GM04504 (cell line): Measurements from ENCODE around the gene CTIF.

Source experiments
- DNase-seq: peaks from one replicate; pipeline ENCODE4 v3.0.0-alpha.2; 2012; ENCODE audit warnings: low read depth

CTIF gene

GRCh38 chr18:48901145-48902022 lies 362.6 kb downstream of the CTIF start:
- no peak for DNase-seq

GRCh38 chr18:48902023-48902855 lies 363.4 kb downstream of the CTIF start:
- DNase-seq = peak; percentile 74

DNA sequence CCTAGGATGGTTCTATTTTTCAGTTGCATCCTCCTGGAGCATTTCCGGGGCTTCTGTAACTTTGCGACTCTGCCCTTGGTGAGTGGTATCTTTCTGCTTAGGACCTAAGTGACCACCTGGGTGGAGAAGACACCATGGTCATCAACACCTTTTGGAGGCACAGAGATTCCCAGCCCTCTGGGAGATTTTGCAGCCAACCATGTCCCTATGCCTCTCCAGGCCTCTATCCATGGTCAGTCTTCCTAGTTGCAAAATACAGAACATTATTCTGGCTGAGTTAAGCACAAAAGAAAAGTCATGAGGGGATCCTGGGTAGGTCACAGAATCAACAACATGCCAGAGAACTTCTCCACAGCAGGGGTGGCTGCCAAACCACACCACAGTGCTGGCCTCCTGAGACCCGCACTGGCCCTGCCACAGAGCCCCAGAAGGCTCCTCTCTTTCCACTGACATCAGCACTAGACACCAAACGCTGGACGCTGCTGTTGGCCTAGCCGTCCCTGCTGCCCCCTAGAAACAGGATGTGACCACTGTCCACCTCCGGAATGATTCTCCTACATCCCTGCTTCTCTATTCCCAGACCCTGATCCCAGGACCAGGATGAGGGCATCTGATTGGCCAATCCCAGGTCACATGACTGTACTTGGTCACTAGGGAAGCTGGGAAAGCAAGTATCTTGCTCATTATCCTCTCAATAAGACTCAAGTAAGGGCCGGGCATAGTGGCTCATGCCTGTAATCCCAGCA lies 364.2 kb downstream of the CTIF start:
- no peak for DNase-seq

DNA sequence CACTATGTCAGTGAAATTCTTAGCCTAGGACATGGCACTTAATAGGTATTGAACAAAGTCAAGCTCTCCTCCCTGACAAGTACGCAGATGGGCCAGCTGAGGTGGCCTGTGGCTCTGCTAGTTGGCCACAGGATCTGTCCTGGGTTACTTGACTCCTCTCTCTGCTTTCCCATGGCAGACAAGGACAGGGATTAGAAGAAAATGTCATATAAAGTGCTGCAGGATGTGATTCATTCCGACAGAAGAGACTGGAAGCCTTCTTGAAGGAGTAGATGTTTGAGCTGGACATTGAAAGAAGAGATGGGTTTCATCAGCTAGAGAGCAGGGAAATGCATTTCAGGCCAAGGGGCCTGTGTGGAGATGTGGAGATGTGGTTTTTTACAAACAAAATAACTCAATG lies 365.3 kb downstream of the CTIF start:
- DNase-seq = no peak

DNA sequence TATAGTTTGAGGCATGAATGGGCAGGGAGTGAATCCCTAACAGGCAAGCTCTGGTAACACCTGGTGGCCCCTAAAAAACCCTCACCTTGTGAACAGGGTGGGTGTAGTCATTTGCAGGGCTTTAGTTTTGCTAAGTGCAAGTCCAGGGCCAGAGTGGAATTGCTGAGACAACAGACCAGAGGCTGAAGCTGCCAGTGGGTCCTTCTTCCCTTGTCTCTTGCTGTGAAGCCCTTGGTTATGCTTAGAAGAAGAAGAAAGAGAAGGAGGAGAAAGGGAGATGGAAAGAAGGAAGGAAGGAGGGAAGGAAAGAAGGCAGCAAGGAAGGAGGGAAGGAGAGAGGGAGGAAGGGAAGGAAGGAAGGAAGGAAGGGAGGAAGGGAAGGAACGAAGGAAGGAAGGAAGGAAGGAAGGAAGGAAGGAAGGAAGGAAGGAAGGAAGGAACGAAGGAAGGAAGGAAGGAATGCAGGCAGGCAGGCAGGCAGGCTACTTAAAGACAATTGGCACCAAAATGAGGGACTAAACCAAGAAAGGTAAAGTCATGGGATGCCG lies 366.1 kb downstream of the CTIF start:
- no peak for DNase-seq

GRCh38 chr18:48905513-48905912 lies 366.7 kb downstream of the CTIF start:
- DNase-seq = no peak

GRCh38 chr18:48908916-48909315 lies 370.1 kb downstream of the CTIF start:
- DNase-seq = no peak

DNA sequence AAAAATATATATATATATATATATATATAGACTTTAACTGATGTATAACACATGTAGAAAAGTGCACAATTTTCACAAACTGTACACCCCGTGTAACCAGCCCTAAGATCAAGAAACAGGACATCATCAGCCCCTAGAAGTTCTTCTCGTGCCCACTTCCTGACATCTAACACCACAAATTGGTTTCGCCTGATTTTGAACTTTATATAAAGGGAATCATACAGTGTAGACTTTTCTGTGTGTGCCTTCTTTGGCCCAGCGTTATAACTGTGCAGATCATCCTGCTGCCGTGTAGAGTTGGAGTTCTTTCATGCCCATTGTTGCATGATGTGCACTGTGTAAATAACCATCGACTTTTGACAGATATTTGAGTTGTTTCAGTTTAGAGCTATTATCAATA lies 370.9 kb downstream of the CTIF start:
- no peak for DNase-seq

DNA sequence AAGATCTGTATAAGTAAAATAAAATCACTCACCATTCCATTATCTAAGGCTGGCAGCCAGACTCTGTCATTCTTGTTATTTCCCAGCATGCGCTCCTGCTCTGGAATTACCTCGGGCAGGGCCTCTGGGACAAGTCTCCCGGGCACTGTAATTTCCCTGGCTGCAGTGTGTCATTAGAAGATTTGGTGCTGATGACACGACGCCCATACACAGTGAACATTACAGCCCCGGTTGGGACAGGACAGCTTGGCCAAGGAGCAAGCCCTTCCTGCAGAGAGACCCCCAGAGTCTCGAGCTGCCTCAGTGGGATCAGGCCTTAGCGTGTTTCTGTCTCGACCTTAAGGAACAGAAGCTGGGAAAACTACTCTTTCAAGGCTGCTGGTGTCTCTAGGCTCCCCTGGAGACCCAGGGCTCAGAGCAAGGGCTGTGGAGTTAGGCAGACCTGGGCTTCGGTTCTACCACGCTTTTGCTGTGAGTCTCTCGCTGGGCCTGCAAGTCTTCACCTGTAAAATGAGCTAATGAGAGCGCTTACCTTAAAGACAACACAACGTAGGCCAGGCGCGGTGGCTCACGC lies 372.2 kb downstream of the CTIF start:
- no peak for DNase-seq
